Mesothelial cell of epicardium (in vitro differentiated cells): ENCODE data around the gene ZNF264. TPM values are rescaled to one million over a fixed set of nuclear protein-coding genes. Genes with fewer than 3 reads are reported as not detected.

Experiments
- DNase-seq, 2 experiments: peaks; one replicate each; pipeline ENCODE4 v3.0.0; 2021; ENCODE audit warnings: low spot score in 2 of 2; ENCODE audit not compliant: unreplicated experiment in 2 of 2
- H3K27ac Mint-ChIP-seq: 2 replicates; pipeline ENCODE4 v1.8.0; 2021; ENCODE audit warnings: mixed read lengths
- H3K27me3 Mint-ChIP-seq: 2 replicates; pipeline ENCODE4 v1.8.0; 2021; ENCODE audit warnings: low read depth, mixed read lengths
- H3K36me3 Mint-ChIP-seq: 2 replicates; pipeline ENCODE4 v1.8.0; 2021; ENCODE audit warnings: mixed read lengths
- H3K4me1 Mint-ChIP-seq: 2 replicates; pipeline ENCODE4 v1.8.0; 2021; ENCODE audit warnings: mixed read lengths
- H3K4me3 Mint-ChIP-seq: 2 replicates; pipeline ENCODE4 v1.8.0; 2021; ENCODE audit warnings: mild to moderate bottlenecking, moderate library complexity, mixed read lengths
- H3K9me3 Mint-ChIP-seq: 2 replicates; pipeline ENCODE4 v1.8.0; 2021; ENCODE audit warnings: mixed read lengths
- total RNA-seq: library from RNA; stranded (reverse); gene quantifications from 3 replicates; pipeline ENCODE4 v1.2.1, GENCODE V29; 2021
- TF ChIP-seq, protein P1 (sequence below): fragments of 200-600 bp; sonication (generic); IDR thresholded peaks from one replicate; pipeline ENCODE4 v1.5.0; 2021; ENCODE audit warnings: antibody characterized with exemption; ENCODE audit not compliant: unreplicated experiment

Gene ZNF264
- total RNA-seq, 1 donor from 2014 or later: 39.6 TPM

- peaks cover 21% of the 10 kb centered on the region for H3K36me3 Mint-ChIP-seq
- H3K27me3 Mint-ChIP-seq: no peaks in the 10 kb centered on the region
- TF ChIP-seq, protein P1, sequence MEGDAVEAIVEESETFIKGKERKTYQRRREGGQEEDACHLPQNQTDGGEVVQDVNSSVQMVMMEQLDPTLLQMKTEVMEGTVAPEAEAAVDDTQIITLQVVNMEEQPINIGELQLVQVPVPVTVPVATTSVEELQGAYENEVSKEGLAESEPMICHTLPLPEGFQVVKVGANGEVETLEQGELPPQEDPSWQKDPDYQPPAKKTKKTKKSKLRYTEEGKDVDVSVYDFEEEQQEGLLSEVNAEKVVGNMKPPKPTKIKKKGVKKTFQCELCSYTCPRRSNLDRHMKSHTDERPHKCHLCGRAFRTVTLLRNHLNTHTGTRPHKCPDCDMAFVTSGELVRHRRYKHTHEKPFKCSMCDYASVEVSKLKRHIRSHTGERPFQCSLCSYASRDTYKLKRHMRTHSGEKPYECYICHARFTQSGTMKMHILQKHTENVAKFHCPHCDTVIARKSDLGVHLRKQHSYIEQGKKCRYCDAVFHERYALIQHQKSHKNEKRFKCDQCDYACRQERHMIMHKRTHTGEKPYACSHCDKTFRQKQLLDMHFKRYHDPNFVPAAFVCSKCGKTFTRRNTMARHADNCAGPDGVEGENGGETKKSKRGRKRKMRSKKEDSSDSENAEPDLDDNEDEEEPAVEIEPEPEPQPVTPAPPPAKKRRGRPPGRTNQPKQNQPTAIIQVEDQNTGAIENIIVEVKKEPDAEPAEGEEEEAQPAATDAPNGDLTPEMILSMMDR: no peak
- H3K4me1 Mint-ChIP-seq: no peaks in the 10 kb centered on the region
- H3K4me3 Mint-ChIP-seq: no peak overlapping the region
- DNase-seq: no peak
- no peak overlapping the region for H3K27ac Mint-ChIP-seq
- peaks cover 6% of the 10 kb centered on the region for H3K9me3 Mint-ChIP-seq
Measured at GRCh38 chr19:57263244-57263741, 72.0 kb downstream of the ZNF264 start.

DNA sequence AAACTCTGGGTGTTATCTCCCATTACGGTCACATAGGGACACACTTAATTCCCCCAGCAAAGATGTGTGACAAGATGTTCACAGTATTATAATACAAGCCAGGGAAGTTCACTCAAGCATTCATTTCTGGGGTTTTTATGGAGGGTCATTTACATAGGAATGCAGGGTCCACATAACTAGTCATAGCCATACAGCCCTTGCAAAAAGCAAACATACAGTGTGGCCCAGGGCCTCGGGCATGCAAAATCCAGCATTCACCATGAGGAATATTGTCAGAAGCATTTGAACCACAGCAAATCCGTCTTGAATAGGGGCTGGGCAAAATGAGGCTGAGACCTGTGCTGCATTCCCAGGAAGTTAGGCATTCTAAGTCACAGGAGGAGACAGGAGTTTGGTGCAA lies 76.0 kb downstream of the ZNF264 start:
- Mint-ChIP-seq H3K27ac (no peak overlapping the region), H3K27me3 (no peaks in the 10 kb centered on the region), H3K4me3 (no peak overlapping the region)

DNA sequence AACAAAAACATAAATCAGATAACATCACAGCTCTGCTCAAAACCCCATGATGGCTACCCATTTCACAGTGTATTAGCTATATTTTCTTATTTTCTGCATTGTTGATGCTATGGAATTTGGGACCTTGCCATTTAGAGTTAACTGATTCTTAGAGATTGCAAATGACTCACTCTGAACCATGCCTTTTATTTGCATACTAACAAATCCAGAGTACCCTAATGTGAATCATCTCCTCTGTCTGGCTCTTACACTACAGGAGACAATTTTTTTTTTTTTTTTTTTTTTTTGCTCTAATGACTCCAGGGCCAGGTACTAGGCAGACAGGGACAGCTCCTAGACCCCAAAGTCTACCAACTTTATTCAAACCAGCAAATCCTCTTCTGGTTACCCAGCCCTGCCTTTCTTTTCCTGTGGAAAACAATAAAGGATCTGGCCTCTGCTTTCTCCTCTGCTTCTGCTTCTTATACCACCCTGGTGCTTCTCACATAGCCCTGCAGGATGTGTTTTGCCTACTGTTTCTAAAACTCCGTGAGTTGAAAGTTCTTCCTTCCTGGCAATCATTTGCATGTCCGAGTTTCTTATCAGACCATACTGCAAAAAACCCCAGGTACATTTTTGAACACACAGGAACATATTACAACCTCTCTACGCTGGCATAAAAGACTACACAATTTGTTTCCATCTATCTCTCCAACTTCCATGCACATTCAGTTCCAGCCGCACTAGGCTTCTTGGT lies 78.4 kb downstream of the ZNF264 start:
- no peak for DNase-seq
- no peak overlapping the region for H3K27ac Mint-ChIP-seq

More for the DNA sequence above, 76.0 kb downstream of the ZNF264 start:
- Mint-ChIP-seq H3K4me1 (no peaks in the 10 kb centered on the region), H3K9me3 (no peaks in the 10 kb centered on the region), H3K36me3 (peaks cover 8% of the 10 kb centered on the region)
- TF ChIP-seq, protein P1: no peak
- DNase-seq: no peak

GRCh38 chr19:57271280-57271679 lies 80.0 kb downstream of the ZNF264 start:
- Mint-ChIP-seq H3K4me3 (no peak overlapping the region), H3K36me3 (peaks cover 8% of the 10 kb centered on the region), H3K9me3 (no peaks in the 10 kb centered on the region), H3K27me3 (no peaks in the 10 kb centered on the region), H3K27ac (no peak overlapping the region), H3K4me1 (no peaks in the 10 kb centered on the region)
- no peak for DNase-seq
- TF ChIP-seq, protein P1: no peak

More for the DNA sequence above, 78.4 kb downstream of the ZNF264 start:
- no peak overlapping the region for H3K4me3 Mint-ChIP-seq
- no peaks in the 10 kb centered on the region for H3K9me3 Mint-ChIP-seq
- TF ChIP-seq, protein P1: no peak
- peaks cover 10% of the 10 kb centered on the region for H3K36me3 Mint-ChIP-seq
- H3K4me1 Mint-ChIP-seq: no peaks in the 10 kb centered on the region
- no peaks in the 10 kb centered on the region for H3K27me3 Mint-ChIP-seq

Other genes starting within 250 kb of the ZNF264 start
- gene USP29, start 71.5 kb upstream of the ZNF264 start, total RNA-seq: not detected in 3 replicates
- not detected in 3 replicates for gene ZIM3, start 46.3 kb upstream of the ZNF264 start, total RNA-seq
- gene DUXA, start 24.0 kb upstream of the ZNF264 start, total RNA-seq: not detected in 3 replicates
- 1.1 to 1.4 TPM (median 1.3 TPM) in 3 replicates for gene AURKC, start 39.5 kb downstream of the ZNF264 start, total RNA-seq
- gene ZNF805, start 49.1 kb downstream of the ZNF264 start, total RNA-seq: 20.8 to 23.3 TPM (median 21.1 TPM) in 3 replicates
- 72.7 to 80.0 TPM (median 76.2 TPM) in 3 replicates for gene ZNF460, start 89.0 kb downstream of the ZNF264 start, total RNA-seq
- gene ZNF543, start 129.0 kb downstream of the ZNF264 start, total RNA-seq: 11.7 to 12.1 TPM (median 12.0 TPM) in 3 replicates
- 12.2 to 13.6 TPM (median 13.2 TPM) in 3 replicates for gene ZNF304, start 159.8 kb downstream of the ZNF264 start, total RNA-seq
- gene TRAPPC2B, start 172.1 kb downstream of the ZNF264 start, total RNA-seq: 10.3 to 12.4 TPM (median 12.2 TPM) in 3 replicates
- gene ZNF547, start 172.1 kb downstream of the ZNF264 start, total RNA-seq: 3.9 to 6.8 TPM (median 4.7 TPM) in 3 replicates
- gene ZNF548, start 198.4 kb downstream of the ZNF264 start, total RNA-seq: 39.1 to 41.1 TPM (median 40.5 TPM) in 3 replicates
- gene ZNF17, start 219.7 kb downstream of the ZNF264 start, total RNA-seq: 16.3 to 18.4 TPM (median 17.4 TPM) in 3 replicates
- 20.1 to 23.7 TPM (median 21.9 TPM) in 3 replicates for gene ZNF749, start 243.8 kb downstream of the ZNF264 start, total RNA-seq